IPS-11a (cell line): ENCODE results near the gene RETREG1.
A peak's percentile ranks its signal among the peaks of the same experiment; 100 is the strongest.
"Not testable (repeated sequence)": the region's sequence is repeated elsewhere in the genome, so short reads cannot be mapped to it uniquely, and the experiment has no call there.

Source experiments
- H3K4me3 ChIP-seq: one replicate; pipeline ENCODE4 v1.5.1; 2013; ENCODE audit warnings: low read depth, low read length, control low read depth

The RETREG1 gene

GRCh38 chr5:16617274-16617968 is 624 bp upstream of the RETREG1 start:
- H3K4me3 ChIP-seq = peak overlapping the region; percentile 51

DNA sequence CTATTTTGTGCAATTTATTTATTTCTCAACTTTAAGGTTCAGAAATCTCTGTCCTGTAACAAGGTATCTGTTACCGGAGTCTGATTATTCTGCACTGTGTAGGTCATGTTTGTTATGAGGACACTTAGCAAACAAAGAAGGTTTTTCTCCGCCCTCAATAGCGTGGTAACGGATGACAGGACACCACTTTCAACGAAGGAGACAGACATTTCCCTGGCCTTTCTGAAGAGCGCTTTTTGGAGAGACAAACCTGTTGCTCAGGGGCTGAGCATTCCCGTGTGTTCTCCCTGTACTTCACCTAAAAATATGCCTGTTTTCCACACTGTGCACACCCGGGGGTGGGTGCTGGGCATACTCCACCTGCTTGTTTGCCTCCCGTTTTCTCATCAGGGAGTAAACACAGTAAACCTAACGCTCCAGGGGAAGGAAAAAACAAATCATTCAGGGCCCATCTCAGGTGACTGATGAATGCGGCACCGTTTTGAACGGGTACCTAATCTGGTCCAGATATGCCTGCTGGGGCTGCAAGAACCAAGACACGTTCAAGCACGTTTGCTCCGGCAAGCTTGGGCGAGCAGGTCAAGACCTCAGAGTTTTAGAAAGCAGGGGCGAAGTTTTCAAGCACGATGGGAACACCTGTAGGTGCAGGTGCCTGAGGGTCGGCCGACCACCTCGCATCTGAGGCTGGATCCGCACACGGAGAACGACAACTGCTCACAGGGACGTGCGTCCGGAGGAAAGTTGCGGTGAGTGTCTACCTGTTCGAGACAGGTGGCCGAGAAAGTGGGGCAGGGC is 859 bp downstream of the RETREG1 start:
- H3K4me3 ChIP-seq = peak overlapping the region; percentile 51

DNA sequence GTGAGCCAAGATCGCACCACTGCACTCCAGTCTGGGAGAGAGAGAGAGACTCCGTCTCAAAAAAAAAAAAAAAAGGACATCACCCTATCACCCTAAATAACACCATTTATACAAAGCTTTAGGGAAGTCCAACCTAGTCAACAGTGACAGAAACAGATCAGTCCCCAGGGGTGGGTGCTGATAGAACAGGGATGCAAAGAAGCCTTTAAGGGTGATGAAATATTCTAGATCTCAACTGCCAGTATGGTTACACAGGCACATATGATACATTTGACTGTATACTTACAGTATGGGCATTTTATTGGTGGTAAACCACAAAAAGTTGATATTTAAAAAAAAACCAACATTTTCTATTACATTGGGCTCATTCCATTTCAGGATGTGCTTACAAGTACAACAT is 4.8 kb downstream of the RETREG1 start:
- no peak overlapping the region for H3K4me3 ChIP-seq

DNA sequence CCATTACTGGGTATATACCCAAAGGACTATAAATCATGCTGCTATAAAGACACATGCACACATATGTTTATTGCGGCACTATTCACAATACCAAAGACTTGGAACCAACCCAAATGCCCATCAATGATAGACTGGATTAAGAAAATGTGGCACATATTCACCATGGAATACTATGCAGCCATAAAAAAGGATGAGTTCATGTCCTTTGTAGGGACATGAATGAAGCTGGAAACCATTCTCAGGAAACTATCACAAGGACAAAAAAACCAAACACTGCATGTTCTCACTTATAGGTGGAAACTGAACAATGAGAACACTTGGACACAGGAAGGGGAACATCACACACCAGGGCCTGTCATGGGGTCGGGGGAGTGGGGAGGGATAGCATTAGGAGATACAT is 5.9 kb downstream of the RETREG1 start:
- H3K4me3 ChIP-seq = not testable (repeated sequence)

GRCh38 chr5:16609412-16609811 is 7.4 kb downstream of the RETREG1 start:
- no peak overlapping the region for H3K4me3 ChIP-seq

DNA sequence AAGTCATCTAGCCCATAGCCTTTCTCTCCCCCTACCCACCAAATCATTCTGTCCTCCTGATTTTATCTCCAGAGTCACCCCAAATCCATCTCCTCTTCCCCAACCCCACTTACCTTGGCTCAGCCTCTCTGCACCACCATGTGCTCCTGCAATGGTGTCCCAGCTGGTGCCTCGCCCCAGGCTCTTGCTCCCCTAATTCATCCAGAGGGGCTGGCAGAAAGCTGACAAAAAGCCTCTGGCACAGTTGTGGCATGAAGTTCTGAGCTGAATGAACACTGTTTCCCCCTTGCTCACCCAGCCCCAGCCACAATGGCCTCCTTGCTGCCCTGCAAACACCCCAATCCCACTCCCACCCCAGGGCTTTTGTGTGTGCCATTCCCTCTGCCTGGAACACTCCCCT is 10.2 kb downstream of the RETREG1 start:
- H3K4me3 ChIP-seq = no peak overlapping the region

DNA sequence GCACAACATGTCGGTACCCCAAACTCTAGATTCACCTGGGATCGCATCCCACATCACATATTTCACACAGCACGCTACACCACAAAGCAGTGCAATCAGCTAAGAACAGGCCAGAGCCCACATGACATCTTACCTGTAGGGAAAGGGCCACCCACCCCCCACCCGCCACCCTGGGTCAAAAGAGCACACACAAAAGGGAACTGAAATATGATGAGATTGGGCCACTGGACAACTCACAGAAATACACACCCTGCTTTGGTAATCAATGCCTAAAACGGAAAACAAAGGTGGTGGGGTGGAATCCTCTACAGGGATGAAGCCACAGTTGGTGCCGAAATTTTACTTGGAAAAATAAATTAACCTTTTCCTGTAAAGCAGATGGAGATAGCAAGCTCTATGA is 13.1 kb downstream of the RETREG1 start:
- H3K4me3 ChIP-seq = no peak overlapping the region

DNA sequence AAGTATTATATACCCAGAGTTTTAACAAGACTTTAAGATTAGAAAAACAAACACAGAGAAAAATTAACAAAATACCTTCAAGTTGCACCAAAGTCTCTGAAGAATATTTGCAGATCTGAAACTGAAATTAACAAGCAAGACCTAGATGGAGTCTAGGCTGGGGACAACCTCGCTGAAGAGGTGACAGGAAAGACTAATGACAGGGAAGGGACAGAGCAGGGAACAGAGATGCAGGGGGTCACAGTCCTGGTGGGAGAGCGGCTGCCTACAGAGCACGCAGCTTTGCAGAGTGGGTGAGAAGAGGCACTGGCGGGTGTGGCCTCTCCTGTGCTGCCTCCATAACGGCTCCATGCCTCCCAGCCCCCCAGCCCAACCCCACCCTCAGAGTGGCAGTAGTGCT is 13.5 kb downstream of the RETREG1 start:
- no peak overlapping the region for H3K4me3 ChIP-seq

DNA sequence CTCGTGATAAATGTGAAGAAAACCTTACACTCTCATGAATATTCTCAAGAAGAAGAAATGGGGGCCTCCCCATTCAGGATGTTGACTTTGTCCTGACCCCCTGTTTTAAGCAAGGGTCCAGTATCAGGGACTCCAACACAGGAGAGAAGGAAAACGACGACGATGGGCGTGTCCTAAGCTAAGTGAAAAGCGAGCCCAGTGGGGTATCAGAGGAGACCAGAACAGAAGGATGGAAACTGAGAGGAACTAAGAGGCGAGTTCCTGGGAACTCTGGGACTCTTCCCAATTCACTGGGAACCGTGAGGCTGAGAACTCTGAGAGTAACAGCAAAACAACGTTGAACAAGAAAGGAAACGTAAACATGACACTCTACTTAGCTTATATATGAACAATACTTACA is 14.6 kb downstream of the RETREG1 start:
- no peak overlapping the region for H3K4me3 ChIP-seq

DNA sequence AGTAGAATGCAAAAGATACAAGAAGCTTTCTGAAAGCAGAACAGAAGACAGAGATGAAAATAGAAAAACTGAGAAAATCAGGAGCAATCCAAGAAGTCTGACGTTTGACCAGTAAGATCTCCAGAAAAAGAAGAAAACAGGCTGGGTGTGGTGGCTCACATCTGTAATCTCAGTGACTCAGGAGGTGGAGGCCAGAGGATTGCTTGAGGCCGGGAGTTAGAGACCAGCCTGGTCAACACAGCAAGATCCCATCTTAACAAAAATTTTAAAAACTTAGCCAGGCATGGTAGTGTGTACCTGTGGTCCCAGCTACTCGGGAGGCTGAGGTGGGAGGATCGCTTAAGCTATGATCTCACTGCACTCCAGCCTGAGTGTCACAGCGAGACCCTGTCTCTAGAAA is 15.9 kb downstream of the RETREG1 start:
- H3K4me3 ChIP-seq = no peak overlapping the region

DNA sequence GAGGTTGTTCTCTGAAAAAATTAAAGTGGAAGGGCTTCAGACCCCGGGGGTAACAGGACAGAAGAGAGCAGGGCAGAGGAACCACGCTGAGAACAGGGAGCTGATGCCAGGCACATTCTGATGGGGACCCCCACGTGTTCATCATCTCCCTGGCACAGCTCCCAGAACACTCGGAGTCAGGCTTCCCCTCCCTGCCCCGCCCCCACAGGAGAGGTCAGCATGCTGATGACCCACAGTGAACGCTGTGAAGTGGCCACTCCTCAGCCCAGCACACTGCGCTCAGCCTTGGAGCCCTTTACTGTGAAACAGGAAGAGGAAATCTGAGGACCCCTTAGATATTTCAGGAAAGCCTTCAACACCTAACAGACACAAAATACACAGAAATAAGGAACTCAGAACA is 16.4 kb downstream of the RETREG1 start:
- no peak overlapping the region for H3K4me3 ChIP-seq

DNA sequence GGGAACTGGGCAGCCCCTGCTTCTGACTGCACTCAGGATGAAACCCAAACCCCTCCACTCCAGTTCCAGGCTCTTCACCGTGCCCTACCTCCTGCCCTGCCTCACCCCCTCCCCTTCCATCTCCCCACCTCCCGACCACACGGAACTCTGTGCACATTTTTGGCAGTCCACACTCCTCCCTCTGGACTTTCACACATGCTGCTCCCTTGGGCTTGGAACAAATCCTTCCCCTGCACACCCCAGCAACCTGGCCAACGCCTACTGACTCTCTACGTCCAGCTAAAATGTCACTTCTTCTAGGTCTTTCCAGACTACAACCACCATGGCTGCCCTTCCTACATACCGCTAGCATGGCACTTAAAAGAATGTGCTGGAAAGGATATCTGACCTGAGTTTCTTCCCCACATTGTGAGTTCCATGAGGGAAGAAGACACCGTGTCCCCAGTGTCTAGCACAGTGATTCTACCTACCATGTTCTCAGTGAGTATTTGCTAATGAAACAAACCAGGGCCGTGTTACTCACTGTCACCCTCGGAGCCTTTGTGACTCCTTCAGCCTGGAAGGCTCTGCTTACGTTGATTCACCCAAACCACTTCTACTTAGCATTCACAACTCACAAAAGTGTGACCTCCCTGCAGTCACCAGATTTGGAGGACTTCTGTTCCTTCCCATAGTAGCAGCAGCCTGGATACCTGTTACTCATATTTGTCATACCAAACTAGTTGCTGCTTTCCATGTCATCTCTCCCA is 18.7 kb downstream of the RETREG1 start:
- no peak overlapping the region for H3K4me3 ChIP-seq

DNA sequence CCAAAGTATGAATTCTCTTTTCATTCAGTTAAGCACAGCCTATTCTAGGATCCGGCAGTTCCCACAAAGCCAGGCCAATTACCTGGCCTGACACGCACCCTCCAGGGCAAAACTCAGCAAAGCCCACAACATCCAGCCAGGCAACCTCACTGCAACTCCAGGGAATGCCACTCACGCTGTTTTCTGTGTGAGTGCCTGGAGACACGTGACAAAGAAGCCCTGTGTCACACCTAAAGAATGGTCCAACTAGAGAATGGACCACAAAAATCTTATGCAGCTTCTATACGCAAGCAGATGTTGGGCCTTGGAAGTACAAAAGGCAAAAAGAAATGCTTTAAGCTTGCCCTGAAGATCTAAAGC is 20.2 kb downstream of the RETREG1 start:
- no peak overlapping the region for H3K4me3 ChIP-seq

GRCh38 chr5:16595881-16596580 is 20.8 kb downstream of the RETREG1 start:
- H3K4me3 ChIP-seq = no peak overlapping the region

GRCh38 chr5:16593628-16594027 is 23.2 kb downstream of the RETREG1 start:
- H3K4me3 ChIP-seq = no peak overlapping the region

DNA sequence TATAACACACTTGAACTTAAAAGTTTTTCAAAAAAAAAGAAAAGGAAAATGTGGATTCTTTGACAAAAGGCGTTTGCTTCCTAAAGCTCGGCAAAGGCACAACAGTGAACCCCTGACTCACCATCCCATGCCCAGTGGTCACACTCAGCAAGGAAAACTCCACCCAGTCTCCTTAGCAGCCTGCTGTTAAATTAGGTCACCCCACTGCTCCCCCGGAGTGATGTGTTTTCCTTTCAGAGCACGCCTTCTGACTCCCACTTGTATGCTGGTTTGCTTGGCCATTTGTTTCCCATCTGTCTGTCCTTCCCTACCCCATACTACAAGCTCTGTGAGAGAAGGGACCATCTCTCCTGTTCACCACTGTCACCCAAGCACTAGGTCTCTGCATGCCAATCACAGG is 23.8 kb downstream of the RETREG1 start:
- H3K4me3 ChIP-seq = no peak overlapping the region

- H3K4me3 ChIP-seq = no peak overlapping the region
These were observed 24.5 kb downstream of the RETREG1 start for GRCh38 chr5:16592255-16592654.

DNA sequence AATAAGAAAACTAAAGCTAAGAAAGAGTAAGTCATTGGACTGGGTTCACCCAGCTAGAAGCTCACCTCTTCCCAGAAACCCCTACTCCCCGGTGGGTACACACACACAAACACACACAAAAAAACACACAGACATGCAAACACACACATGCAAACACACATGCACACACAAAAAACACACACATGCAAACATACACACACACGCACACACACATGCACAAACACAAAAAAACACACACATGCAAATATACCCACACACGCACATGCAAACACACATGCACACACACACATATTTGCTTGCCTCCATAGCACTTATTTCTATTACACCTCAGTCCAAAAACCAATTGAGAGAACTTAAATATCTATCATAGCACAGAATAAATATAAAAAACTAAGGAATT is 26.1 kb downstream of the RETREG1 start:
- no peak overlapping the region for H3K4me3 ChIP-seq

DNA sequence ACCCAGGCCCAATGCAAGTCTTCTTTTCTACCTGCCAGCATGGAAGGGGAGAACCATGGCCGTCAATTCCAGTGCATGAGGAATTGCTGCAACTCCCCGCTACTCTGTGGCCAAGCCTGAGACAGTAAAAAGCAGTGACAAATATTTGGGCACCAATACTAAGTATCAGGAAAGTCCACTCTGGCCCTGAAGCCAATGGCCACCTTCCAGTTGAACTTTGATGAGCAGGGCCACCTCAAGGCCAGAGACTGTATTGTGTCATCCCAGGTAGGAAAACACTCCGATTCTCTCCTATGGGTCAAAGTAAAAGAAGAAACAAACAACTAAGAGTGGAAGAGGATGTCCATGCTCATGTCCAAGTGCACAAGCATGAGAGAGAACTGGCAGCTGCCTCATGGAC is 27.1 kb downstream of the RETREG1 start:
- H3K4me3 ChIP-seq = no peak overlapping the region

DNA sequence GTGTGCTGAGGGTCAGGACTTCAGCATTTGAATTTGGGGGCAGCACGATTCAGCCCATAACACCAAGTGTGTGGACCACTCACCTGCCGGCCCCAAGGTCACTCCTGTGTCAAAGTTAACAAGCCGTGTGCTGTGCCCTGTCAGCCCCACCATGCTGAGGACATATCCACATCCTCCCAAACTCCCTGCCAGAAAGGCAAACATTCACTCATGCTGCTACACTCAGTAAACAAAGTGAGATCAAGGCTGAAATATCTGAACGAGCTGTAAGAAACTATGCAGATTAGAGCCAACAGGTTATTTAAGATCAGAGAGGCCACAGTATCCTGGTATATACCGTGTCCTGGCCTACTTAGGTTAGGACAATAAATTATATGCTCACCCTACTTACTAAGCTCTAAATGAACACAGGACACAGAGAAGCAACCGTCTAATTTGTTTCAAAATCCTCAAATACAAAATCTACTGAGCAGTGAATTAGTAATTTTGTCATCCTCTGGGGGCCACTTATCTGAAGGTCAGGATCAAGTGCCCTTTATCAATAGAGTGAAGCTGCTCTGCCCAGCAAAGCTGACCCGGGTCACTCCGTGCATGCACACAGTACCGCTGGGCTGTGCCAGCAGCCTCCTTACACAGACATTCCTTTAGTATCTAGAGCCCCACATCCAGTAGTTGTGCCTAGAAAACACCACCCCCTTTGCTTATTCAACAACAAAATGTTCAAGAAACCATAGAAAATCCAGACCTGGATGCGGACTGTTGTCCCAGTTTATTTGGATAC is 28.2 kb downstream of the RETREG1 start:
- H3K4me3 ChIP-seq = no peak overlapping the region

GRCh38 chr5:16586556-16586955 is 30.2 kb downstream of the RETREG1 start:
- H3K4me3 ChIP-seq = no peak overlapping the region
